A549 (cell line): Measurements from ENCODE around the gene PCNT.

Experiments
- JUN ChIP-seq, 2 experiments: fragments of >200 bp; sonication (Bioruptor Twin); formaldehyde crosslinking; IDR thresholded peaks; 2 replicates in 1 of 2; 3 replicates in 1 of 2; pipeline ENCODE4 v1.6.1; 2016 to 2017
- MAZ ChIP-seq: fragments of 150-350 bp; IDR thresholded peaks from 2 replicates; pipeline ENCODE4 v1.6.1; 2014; ENCODE audit warnings: antibody characterized with exemption, low read depth, low read length, borderline replicate concordance
- NFE2L2 ChIP-seq: fragments of 150-350 bp; conservative IDR thresholded peaks from 2 replicates; pipeline ENCODE4 v1.6.1; 2014; ENCODE audit warnings: low read length
- PHF8 ChIP-seq: fragments of 200-600 bp; sonication (generic); IDR thresholded peaks from 2 replicates; pipeline ENCODE4 v1.6.1; 2016; ENCODE audit warnings: low read depth, mild to moderate bottlenecking, antibody characterized with exemption, moderate library complexity, borderline replicate concordance
- POLR2A ChIP-seq: IDR thresholded peaks from 2 replicates; pipeline ENCODE4 v1.6.1; 2012; ENCODE audit warnings: mild to moderate bottlenecking, low read length
- TP53 ChIP-seq: fragments of 250-450 bp; sonication (Bioruptor Pico); IDR thresholded peaks from 2 replicates; pipeline ENCODE4 v1.5.0; 2021; ENCODE audit warnings: mild to moderate bottlenecking, moderate library complexity
- TF ChIP-seq, protein P1 (sequence below): fragments of >200 bp; sonication (Bioruptor Twin); formaldehyde crosslinking; IDR thresholded peaks from 3 replicates; pipeline ENCODE4 v1.5.1; 2016

DNA sequence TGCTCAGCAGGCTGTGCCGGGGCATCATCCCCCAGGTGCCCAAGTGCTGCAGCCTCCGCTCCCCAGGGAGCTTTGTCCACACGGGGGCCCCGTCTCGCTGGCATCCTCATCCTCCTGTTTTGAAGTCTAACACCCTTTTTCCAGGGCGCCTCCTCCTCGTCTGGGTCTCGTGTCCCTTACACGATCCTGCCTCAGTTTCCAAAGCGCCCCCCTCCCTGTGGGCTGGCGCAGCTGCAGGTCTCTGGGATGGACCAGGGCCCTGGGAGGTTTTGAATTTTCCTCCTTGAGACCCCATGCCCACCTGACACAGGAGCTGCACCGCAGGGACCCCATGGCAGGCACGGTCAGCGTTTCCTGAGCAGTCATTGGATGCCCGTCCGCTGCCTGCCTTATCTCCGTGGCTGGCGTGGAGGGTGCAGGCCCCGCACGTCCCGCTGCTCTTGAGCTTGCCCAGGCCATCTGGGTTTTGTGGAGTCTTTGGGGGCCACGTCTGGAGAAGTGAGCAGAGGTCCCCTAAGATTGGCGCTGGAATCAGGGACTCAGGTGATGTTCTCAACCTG is 97.3 kb downstream of the PCNT start:
- TF ChIP-seq, protein P1, sequence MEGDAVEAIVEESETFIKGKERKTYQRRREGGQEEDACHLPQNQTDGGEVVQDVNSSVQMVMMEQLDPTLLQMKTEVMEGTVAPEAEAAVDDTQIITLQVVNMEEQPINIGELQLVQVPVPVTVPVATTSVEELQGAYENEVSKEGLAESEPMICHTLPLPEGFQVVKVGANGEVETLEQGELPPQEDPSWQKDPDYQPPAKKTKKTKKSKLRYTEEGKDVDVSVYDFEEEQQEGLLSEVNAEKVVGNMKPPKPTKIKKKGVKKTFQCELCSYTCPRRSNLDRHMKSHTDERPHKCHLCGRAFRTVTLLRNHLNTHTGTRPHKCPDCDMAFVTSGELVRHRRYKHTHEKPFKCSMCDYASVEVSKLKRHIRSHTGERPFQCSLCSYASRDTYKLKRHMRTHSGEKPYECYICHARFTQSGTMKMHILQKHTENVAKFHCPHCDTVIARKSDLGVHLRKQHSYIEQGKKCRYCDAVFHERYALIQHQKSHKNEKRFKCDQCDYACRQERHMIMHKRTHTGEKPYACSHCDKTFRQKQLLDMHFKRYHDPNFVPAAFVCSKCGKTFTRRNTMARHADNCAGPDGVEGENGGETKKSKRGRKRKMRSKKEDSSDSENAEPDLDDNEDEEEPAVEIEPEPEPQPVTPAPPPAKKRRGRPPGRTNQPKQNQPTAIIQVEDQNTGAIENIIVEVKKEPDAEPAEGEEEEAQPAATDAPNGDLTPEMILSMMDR: no peak
- TF ChIP-seq NFE2L2 (no peak), MAZ (no peak), JUN (IDR thresholded peaks at IDR 0.05) (no peak), POLR2A (no peak), PHF8 (no peak), TP53 (CRISPR knock-in tag) (no peak)
